ENCODE measurements around the gene GLI3. TPM values are rescaled to one million over a fixed set of nuclear protein-coding genes. Genes with fewer than 3 reads are reported as not detected.

The GLI3 gene
- total and polyA plus RNA-seq, 2 of the 8 experiments (the other 6 are each of a cell fraction or from before 2014, with no cell fraction given) = 8.0 to 31.1 TPM

GRCh38 chr7:42049761-42050160, 187.2 kb downstream of the GLI3 start:
- Histone ChIP-seq H3K56ac (replicated peaks; ENCODE audit: insufficient read length, low read depth, low read length) (no peak overlapping the region), H3K4me3 (ENCODE audit: extremely low read depth in 1 of 4, insufficient read depth in 2 of 4, low read depth in 3 of 4, low read length in 4 of 4) (no peak overlapping the region), H3K27me3 (replicated peaks in 1 of 4; ENCODE audit: control insufficient read depth in 3 of 4, extremely low read depth in 1 of 4, insufficient read depth in 3 of 4, low read length in 3 of 4) (no peaks in the 10 kb centered on the region), H3K9ac (replicated peaks in 1 of 4; ENCODE audit: extremely low read depth in 1 of 4, low read depth in 3 of 4, low read length in 3 of 4) (no peak overlapping the region), H2BK12ac (ENCODE audit: low read depth, low read length) (no peak overlapping the region), H4K20me1 (replicated peaks in 1 of 2; ENCODE audit: control insufficient read depth in 1 of 2, insufficient read depth in 2 of 2, low read length in 2 of 2) (no peaks in the 10 kb centered on the region), H3K36me3 (ENCODE audit: control insufficient read depth in 2 of 4, insufficient read depth in 4 of 4, low read length in 3 of 4) (peaks cover 0 to 5% (median 0%) of the 10 kb centered on the region in 4 experiments; a peak in 2 of 8 replicates), H4K8ac (ENCODE audit: extremely low read depth, insufficient read depth, low read length) (no peak overlapping the region), H2BK120ac (replicated peaks; ENCODE audit: low read depth, low read length) (no peak overlapping the region), H2AK5ac (ENCODE audit: low read depth, low read length) (no peak overlapping the region), H2BK20ac (ENCODE audit: low read length) (no peak overlapping the region), H3K23ac (ENCODE audit: insufficient read length) (no peak overlapping the region), H3K18ac (ENCODE audit: extremely low read depth, low read length) (no peak overlapping the region), H4K5ac (ENCODE audit: insufficient read length, low read depth, low read length) (no peak overlapping the region), H3K4me2 (ENCODE audit: insufficient read depth in 1 of 2, low read depth in 2 of 2, low read length in 2 of 2) (no peak overlapping the region), H3K4ac (replicated peaks; ENCODE audit: insufficient read length, low read depth, low read length) (no peak overlapping the region), H3K14ac (ENCODE audit: insufficient read length) (no peak overlapping the region), H4K91ac (replicated peaks; ENCODE audit: insufficient read length, low read length) (no peak overlapping the region), H2AFZ (ENCODE audit: low read length) (no peak overlapping the region), H3K79me1 (ENCODE audit: low read depth, low read length) (no peaks in the 10 kb centered on the region), H2BK15ac (ENCODE audit: low read length) (no peak overlapping the region), H3K79me2 (ENCODE audit: control insufficient read depth in 1 of 2, insufficient read depth in 2 of 2, low read length in 2 of 2) (no peaks in the 10 kb centered on the region), H3K23me2 (ENCODE audit: low read depth, low read length) (no peaks in the 10 kb centered on the region), H3K4me1 (replicated peaks in 1 of 4; ENCODE audit: control insufficient read depth in 3 of 4, insufficient read depth in 4 of 4, low read length in 3 of 4) (peaks cover 0 to 7% (median 0%) of the 10 kb centered on the region in 4 experiments; a peak in 1 of 7 replicates), H3K9me3 (ENCODE audit: insufficient read depth in 2 of 2, low read depth in 1 of 2, low read length in 1 of 2) (no peaks in the 10 kb centered on the region), H2BK5ac (ENCODE audit: low read depth, low read length) (no peak overlapping the region), H3K27ac (ENCODE audit: low read depth, low read length) (no peak overlapping the region)
- ChIA-PET CTCF (ENCODE audit: partially characterized antibody) (interaction anchor here (0.6 to 0.7 kb wide), 3 partner anchors 12 to 687 kb away, joined by 3 to 4 read pairs (median 3); no protein-coding TSS in a partner anchor), POLR2A (ENCODE audit: partially characterized antibody) (no interaction called here)
- 88% methylated on average over 5 of the region's 5 CpGs; no CpG with 5 or more reads in 1 of the 2 experiments for WGBS, 2 experiments (ENCODE audit: extremely low coverage in 1 of 2, insufficient coverage in 1 of 2, insufficient read length in 1 of 2, insufficient replicate concordance in 2 of 2, low coverage in 1 of 2, low lambda C conversion rate in 2 of 2, missing lambda C conversion rate in 1 of 2)
- TF ChIP-seq GABPA (IDR thresholded peaks at IDR 0.05; ENCODE audit: borderline replicate concordance, insufficient read depth, low read length) = no peak
- TF ChIP-seq SP2 (IDR thresholded peaks at IDR 0.05; ENCODE audit: low read length) = no peak
- no peak for TF ChIP-seq POLR2A (IDR thresholded peaks at IDR 0.05; ENCODE audit: control extremely low read depth in 1 of 2, low read depth in 2 of 2, low read length in 2 of 2)
- TF ChIP-seq EP300 (IDR thresholded peaks at IDR 0.05; ENCODE audit: borderline replicate concordance in 1 of 2, low read depth in 2 of 2, low read length in 2 of 2) = no peak
- no peak for TF ChIP-seq SP4 (IDR thresholded peaks at IDR 0.05; ENCODE audit: low read length)
- TF ChIP-seq SIRT6 (IDR thresholded peaks at IDR 0.05; ENCODE audit: low read length) = no peak
- DNase-seq (ENCODE audit: low read depth in 1 of 2, low spot score in 2 of 2) (no peak), FAIRE-seq (no peak)
